Measurements from ENCODE around the gene RBM45. TPM values are rescaled to one million over a fixed set of nuclear protein-coding genes. Genes with fewer than 3 reads are reported as not detected.
A peak's percentile ranks its signal among the peaks of the same experiment; 100 is the strongest.

The RBM45 gene
- total RNA-seq, 1 experiment from 2014 or later = 7.4 TPM

GRCh38 chr2:178143481-178143880 is 31.2 kb downstream of the RBM45 start:
- ChIA-PET POLR2A (no interaction called here), RAD21 (ENCODE audit: low non-redundant PET in 1 of 2, low total read pairs in 2 of 2, uncharacterized antibody in 2 of 2, unreplicated experiment in 2 of 2) (no interaction called here), CTCF (interaction anchor here (1.2 to 1.5 kb wide), 2 partner anchors 11 to 12 kb away, joined by 3 read pairs; no protein-coding TSS in a partner anchor)
- Histone ChIP-seq H2AFZ (ENCODE audit: low read depth, low read length, poor library complexity, severe bottlenecking) (no peak overlapping the region), H4K20me1 (ENCODE audit: insufficient read depth) (no peaks in the 10 kb centered on the region), H3K9me2 (ENCODE audit: insufficient read depth) (no peaks in the 10 kb centered on the region), H3K4me3 (replicated peaks in 1 of 2; ENCODE audit: low read depth in 1 of 2, low read length in 2 of 2) (no peak overlapping the region), H3K36me3 (ENCODE audit: control insufficient read depth in 1 of 2, insufficient read depth in 2 of 2, low read length in 2 of 2) (no peaks in the 10 kb centered on the region), H3K79me2 (ENCODE audit: insufficient read depth, low read length) (no peaks in the 10 kb centered on the region), H3K4me2 (ENCODE audit: low read length) (no peak overlapping the region), H3K27ac (ENCODE audit: low read depth, low read length) (no peak overlapping the region), H3K27me3 (ENCODE audit: insufficient read depth, low read length) (no peaks in the 10 kb centered on the region), H3K9me3 (ENCODE audit: control insufficient read depth in 1 of 2, insufficient read depth in 1 of 2, low read depth in 1 of 2, low read length in 2 of 2) (no peaks in the 10 kb centered on the region), H3K9ac (ENCODE audit: low read length) (no peak overlapping the region), H3K4me1 (ENCODE audit: control insufficient read depth in 1 of 2, insufficient read depth in 2 of 2, low read length in 2 of 2) (no peaks in the 10 kb centered on the region)
- TF ChIP-seq ELF1 (IDR thresholded peaks at IDR 0.05; ENCODE audit: borderline replicate concordance, low read depth) (no peak), EZH2phosphoT487 (IDR thresholded peaks at IDR 0.05; ENCODE audit: borderline replicate concordance) (no peak)
- intact Hi-C loops (cut with micrococcal nuclease) = no loop called here
- BruUV-seq (replicated peaks) = no TSS peak
- DNase-seq (ENCODE audit: low read depth, low spot score) (no peak), ATAC-seq (no peak)

DNA sequence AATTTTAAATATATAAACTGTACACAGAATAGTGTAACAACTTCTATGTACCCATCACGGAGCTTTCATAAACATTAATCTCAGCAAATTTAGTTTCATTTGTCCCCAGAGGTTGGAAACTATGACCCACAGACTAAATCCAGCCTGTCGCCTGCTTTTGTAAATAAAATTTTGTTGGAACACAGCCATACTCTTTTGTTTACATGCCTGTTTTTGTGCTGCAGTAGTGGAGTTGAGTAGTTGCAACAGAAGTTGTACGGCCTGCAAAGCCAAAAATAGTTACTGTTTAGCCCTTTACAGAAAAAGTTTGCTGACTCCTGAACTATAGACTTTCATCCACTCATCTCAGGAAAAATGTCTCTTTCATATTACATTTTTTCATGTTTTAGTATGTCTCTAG is 39.8 kb downstream of the RBM45 start:
- no peak for ATAC-seq
- H3K4me2 ChIP-seq (ENCODE audit: low read length) = no peak overlapping the region
- intact Hi-C loops (cut with micrococcal nuclease) = no loop called here

More for the DNA sequence above, 39.8 kb downstream of the RBM45 start:
- Histone ChIP-seq H3K9ac (ENCODE audit: low read length) (no peak overlapping the region), H3K79me2 (ENCODE audit: insufficient read depth, low read length) (no peaks in the 10 kb centered on the region), H3K27me3 (ENCODE audit: insufficient read depth, low read length) (no peaks in the 10 kb centered on the region), H4K20me1 (ENCODE audit: insufficient read depth) (no peaks in the 10 kb centered on the region), H2AFZ (ENCODE audit: low read depth, low read length, poor library complexity, severe bottlenecking) (peak overlapping the region; percentile 54), H3K4me3 (replicated peaks in 1 of 2; ENCODE audit: low read depth in 1 of 2, low read length in 2 of 2) (no peak overlapping the region), H3K9me3 (ENCODE audit: control insufficient read depth in 1 of 2, insufficient read depth in 1 of 2, low read depth in 1 of 2, low read length in 2 of 2) (no peaks in the 10 kb centered on the region), H3K9me2 (ENCODE audit: insufficient read depth) (no peaks in the 10 kb centered on the region), H3K4me1 (ENCODE audit: control insufficient read depth in 1 of 2, insufficient read depth in 2 of 2, low read length in 2 of 2) (no peaks in the 10 kb centered on the region), H3K27ac (ENCODE audit: low read depth, low read length) (no peak overlapping the region), H3K36me3 (ENCODE audit: control insufficient read depth in 1 of 2, insufficient read depth in 2 of 2, low read length in 2 of 2) (no peaks in the 10 kb centered on the region)
- DNase-seq (ENCODE audit: low read depth, low spot score) = no peak
- CTCF ChIA-PET = no interaction called here
- RAD21 ChIA-PET (ENCODE audit: low non-redundant PET in 1 of 2, low total read pairs in 2 of 2, uncharacterized antibody in 2 of 2, unreplicated experiment in 2 of 2) = no interaction called here
- BruUV-seq (replicated peaks) = no TSS peak
- POLR2A ChIA-PET = no interaction called here
- TF ChIP-seq, protein P1, sequence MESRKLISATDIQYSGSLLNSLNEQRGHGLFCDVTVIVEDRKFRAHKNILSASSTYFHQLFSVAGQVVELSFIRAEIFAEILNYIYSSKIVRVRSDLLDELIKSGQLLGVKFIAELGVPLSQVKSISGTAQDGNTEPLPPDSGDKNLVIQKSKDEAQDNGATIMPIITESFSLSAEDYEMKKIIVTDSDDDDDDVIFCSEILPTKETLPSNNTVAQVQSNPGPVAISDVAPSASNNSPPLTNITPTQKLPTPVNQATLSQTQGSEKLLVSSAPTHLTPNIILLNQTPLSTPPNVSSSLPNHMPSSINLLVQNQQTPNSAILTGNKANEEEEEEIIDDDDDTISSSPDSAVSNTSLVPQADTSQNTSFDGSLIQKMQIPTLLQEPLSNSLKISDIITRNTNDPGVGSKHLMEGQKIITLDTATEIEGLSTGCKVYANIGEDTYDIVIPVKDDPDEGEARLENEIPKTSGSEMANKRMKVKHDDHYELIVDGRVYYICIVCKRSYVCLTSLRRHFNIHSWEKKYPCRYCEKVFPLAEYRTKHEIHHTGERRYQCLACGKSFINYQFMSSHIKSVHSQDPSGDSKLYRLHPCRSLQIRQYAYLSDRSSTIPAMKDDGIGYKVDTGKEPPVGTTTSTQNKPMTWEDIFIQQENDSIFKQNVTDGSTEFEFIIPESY (IDR thresholded peaks at IDR 0.05; ENCODE audit: extremely low read depth, insufficient replicate concordance, low read length) = no peak
- TF ChIP-seq SRF (IDR thresholded peaks at IDR 0.05; ENCODE audit: low read depth) (no peak), EZH2 (IDR thresholded peaks at IDR 0.05) (no peak), ATF3 (IDR thresholded peaks at IDR 0.05) (no peak), ELF1 (IDR thresholded peaks at IDR 0.05; ENCODE audit: borderline replicate concordance, low read depth) (no peak), EZH2phosphoT487 (IDR thresholded peaks at IDR 0.05; ENCODE audit: borderline replicate concordance) (no peak), YY1 (IDR thresholded peaks at IDR 0.05; ENCODE audit: extremely low read depth, insufficient replicate concordance, low read depth, low read length) (no peak), JUND (IDR thresholded peaks at IDR 0.05) (no peak), MAX (IDR thresholded peaks at IDR 0.05) (no peak), SP1 (IDR thresholded peaks at IDR 0.05; ENCODE audit: low read depth) (no peak), SIN3A (IDR thresholded peaks at IDR 0.05; ENCODE audit: low read depth) (no peak), TCF7L2 (IDR thresholded peaks at IDR 0.05; ENCODE audit: borderline replicate concordance, extremely low read depth, insufficient read depth, insufficient read length) (no peak)
- TF ChIP-seq, protein P2, sequence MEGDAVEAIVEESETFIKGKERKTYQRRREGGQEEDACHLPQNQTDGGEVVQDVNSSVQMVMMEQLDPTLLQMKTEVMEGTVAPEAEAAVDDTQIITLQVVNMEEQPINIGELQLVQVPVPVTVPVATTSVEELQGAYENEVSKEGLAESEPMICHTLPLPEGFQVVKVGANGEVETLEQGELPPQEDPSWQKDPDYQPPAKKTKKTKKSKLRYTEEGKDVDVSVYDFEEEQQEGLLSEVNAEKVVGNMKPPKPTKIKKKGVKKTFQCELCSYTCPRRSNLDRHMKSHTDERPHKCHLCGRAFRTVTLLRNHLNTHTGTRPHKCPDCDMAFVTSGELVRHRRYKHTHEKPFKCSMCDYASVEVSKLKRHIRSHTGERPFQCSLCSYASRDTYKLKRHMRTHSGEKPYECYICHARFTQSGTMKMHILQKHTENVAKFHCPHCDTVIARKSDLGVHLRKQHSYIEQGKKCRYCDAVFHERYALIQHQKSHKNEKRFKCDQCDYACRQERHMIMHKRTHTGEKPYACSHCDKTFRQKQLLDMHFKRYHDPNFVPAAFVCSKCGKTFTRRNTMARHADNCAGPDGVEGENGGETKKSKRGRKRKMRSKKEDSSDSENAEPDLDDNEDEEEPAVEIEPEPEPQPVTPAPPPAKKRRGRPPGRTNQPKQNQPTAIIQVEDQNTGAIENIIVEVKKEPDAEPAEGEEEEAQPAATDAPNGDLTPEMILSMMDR (IDR thresholded peaks at IDR 0.05 in 2 of 3, conservative IDR thresholded peaks at IDR 0.05 in 1 of 3; ENCODE audit: borderline replicate concordance in 1 of 3, insufficient read depth in 1 of 3, low read depth in 2 of 3, low read length in 2 of 3) = no peak

Data from HCT116 (cell line).